OCI-LY7 (cell line): ENCODE data around the gene SLC38A3. TPM values are rescaled to one million over a fixed set of nuclear protein-coding genes. Genes with fewer than 3 reads are reported as not detected.
A peak's percentile ranks its signal among the peaks of the same experiment; 100 is the strongest.

ENCODE experiments used
- BruUV-seq: library from RNA; stranded (reverse); fragments of 400-500 nt; replicated peaks from 2 replicates; lab custom pipeline; 2021; lab: Mats Ljungman, UMichigan
- CTCF ChIA-PET: fragments of 300-600 bp; sonication (Branson Sonifier 250); formaldehyde crosslinking; loops from one replicate; lab custom pipeline; 2022; ENCODE audit warnings: antibody characterized with exemption; ENCODE audit not compliant: unreplicated experiment; lab: Charles Lee
- POLR2A ChIA-PET: fragments of 300-600 bp; sonication (Branson Sonifier 250); formaldehyde crosslinking; loops from one replicate; lab custom pipeline; 2022; ENCODE audit warnings: antibody characterized with exemption; lab: Charles Lee
- DNase-seq: peaks from one replicate; pipeline ENCODE4 v3.0.0-alpha.2; 2015; ENCODE audit warnings: low spot score
- H2AFZ ChIP-seq: fragments of 200-600 bp; sonication (generic), shearing (Covaris generic); 2 replicates; pipeline ENCODE4 v1.6.1; 2014; ENCODE audit warnings: mild to moderate bottlenecking, antibody characterized with exemption, low read length, moderate library complexity
- H3K27ac ChIP-seq: fragments of 200-600 bp; sonication (generic); 2 replicates; pipeline ENCODE4 v1.5.1; 2014; ENCODE audit warnings: mixed run types, low read depth, mild to moderate bottlenecking, moderate library complexity, low read length, inconsistent platforms; ENCODE audit not compliant: poor library complexity, severe bottlenecking
- H3K36me3 ChIP-seq: fragments of 200-600 bp; sonication (generic); 2 replicates; pipeline ENCODE4 v1.6.1; 2014; ENCODE audit warnings: mild to moderate bottlenecking, antibody characterized with exemption, low read length, moderate library complexity, mixed read lengths; ENCODE audit not compliant: insufficient read depth
- H3K4me1 ChIP-seq: fragments of 200-600 bp; sonication (generic); 2 replicates; pipeline ENCODE4 v1.5.1; 2014; ENCODE audit warnings: mild to moderate bottlenecking, low read length; ENCODE audit not compliant: insufficient read depth, poor library complexity, severe bottlenecking
- H3K4me2 ChIP-seq: fragments of 200-600 bp; sonication (generic); 2 replicates; pipeline ENCODE4 v1.6.1; 2014; ENCODE audit warnings: mild to moderate bottlenecking, low read length
- H3K4me3 ChIP-seq: fragments of 200-600 bp; sonication (generic); 2 replicates; pipeline ENCODE4 v1.5.1; 2014; ENCODE audit warnings: mild to moderate bottlenecking, low read depth, low read length; ENCODE audit not compliant: poor library complexity, severe bottlenecking
- H3K79me2 ChIP-seq: fragments of 200-600 bp; sonication (generic); 2 replicates; pipeline ENCODE4 v1.6.1; 2016; ENCODE audit warnings: low read depth, mild to moderate bottlenecking, low read length, moderate library complexity, mixed read lengths; ENCODE audit not compliant: insufficient read depth
- H3K9me2 ChIP-seq: fragments of 200-600 bp; sonication (generic); 2 replicates; pipeline ENCODE4 v1.6.1; 2016; ENCODE audit warnings: mild to moderate bottlenecking, low read length, mixed read lengths; ENCODE audit not compliant: insufficient read depth
- H3K9me3 ChIP-seq: fragments of 200-600 bp; sonication (generic); 2 replicates; pipeline ENCODE4 v1.6.1; 2014; ENCODE audit warnings: mild to moderate bottlenecking, mixed run types, low read length, mixed read lengths
- H4K20me1 ChIP-seq: fragments of 200-600 bp; sonication (generic); 2 replicates; pipeline ENCODE4 v1.6.1; 2014; ENCODE audit warnings: mild to moderate bottlenecking, antibody characterized with exemption, low read length, moderate library complexity, mixed read lengths; ENCODE audit not compliant: insufficient read depth
- CTCF ChIP-seq: fragments of 200-600 bp; sonication (generic); conservative IDR thresholded peaks from 2 replicates; pipeline ENCODE4 v1.5.1; 2014; ENCODE audit warnings: mild to moderate bottlenecking, antibody characterized with exemption, low read length, moderate library complexity, mixed read lengths
- EZH2phosphoT487 ChIP-seq: fragments of 200-600 bp; sonication (generic); IDR thresholded peaks from 2 replicates; pipeline ENCODE4 v1.6.1; 2018; ENCODE audit warnings: low read depth, borderline replicate concordance, mild to moderate bottlenecking, mixed run types, antibody characterized with exemption, low read length, moderate library complexity, mixed read lengths
- intact Hi-C: fragments of 100-400 bp; cut with micrococcal nuclease; formaldehyde crosslinking; loops from one replicate; pipeline ENCODE4 v1.10.0; 2022; ENCODE audit not compliant: unreplicated experiment
- total RNA-seq, 2 experiments: library from RNA; depleted of rRNA in 1 of 2; stranded (reverse); fragments of >200 nt in 1 of 2; shearing (Covaris generic) in 1 of 2; gene quantifications; 2 replicates each; pipeline ENCODE4 v1.2.3, GENCODE V29; 2014 to 2022

The SLC38A3 gene
- total RNA-seq, 2 experiments from 2014 or later, result not detected

GRCh38 chr3:50156549-50157493 lies 48.2 kb upstream of the SLC38A3 start:
- Histone ChIP-seq H3K79me2 (no peaks in the 10 kb centered on the region), H3K4me1 (peaks cover 5% of the 10 kb centered on the region), H3K4me3 (no peak overlapping the region), H4K20me1 (no peaks in the 10 kb centered on the region), H3K9me3 (no peaks in the 10 kb centered on the region), H3K4me2 (no peak overlapping the region), H3K36me3 (no peaks in the 10 kb centered on the region), H3K27ac (no peak overlapping the region), H3K9me2 (no peaks in the 10 kb centered on the region), H2AFZ (no peak overlapping the region)
- TF ChIP-seq CTCF (no peak), EZH2phosphoT487 (no peak)
- POLR2A ChIA-PET, result interaction anchor here (0.6 kb wide), 2 partner anchors 76 to 431 kb away, joined by 3 read pairs; no protein-coding TSS in a partner anchor
- CTCF ChIA-PET, result interaction anchor here (0.6 kb wide), 1 partner anchor 111 kb away, joined by 5 read pairs; no protein-coding TSS in a partner anchor
- DNase-seq, result no peak
- intact Hi-C loops, result no loop called here
- no TSS peak for BruUV-seq

- no peak overlapping the region for H3K4me2 ChIP-seq
- peaks cover 5% of the 10 kb centered on the region for H3K4me1 ChIP-seq
- ChIA-PET CTCF (no interaction called here), POLR2A (no interaction called here)
- no peak overlapping the region for H3K27ac ChIP-seq
- no peak for TF ChIP-seq EZH2phosphoT487
- no peak for TF ChIP-seq CTCF
- H2AFZ ChIP-seq, result no peak overlapping the region
- intact Hi-C loops, result no loop called here
- H3K79me2 ChIP-seq, result no peaks in the 10 kb centered on the region
- H3K9me2 ChIP-seq, result no peaks in the 10 kb centered on the region
- DNase-seq, result peak; percentile 11
- BruUV-seq, result no TSS peak
- no peaks in the 10 kb centered on the region for H4K20me1 ChIP-seq
- H3K9me3 ChIP-seq, result no peaks in the 10 kb centered on the region
- no peaks in the 10 kb centered on the region for H3K36me3 ChIP-seq
- no peak overlapping the region for H3K4me3 ChIP-seq
These were observed 47.1 kb upstream of the SLC38A3 start for GRCh38 chr3:50157827-50158529.
